PC-9 (cell line): ENCODE results near the gene JPT1.

Experiments used
- CTCF ChIP-seq: fragments of 200-600 bp; sonication (generic); conservative IDR thresholded peaks from 2 replicates; pipeline ENCODE4 v1.6.1; 2017; ENCODE audit warnings: mixed run types, antibody characterized with exemption, mild to moderate bottlenecking, moderate library complexity
- EZH2 ChIP-seq: fragments of 200-600 bp; sonication (generic); IDR thresholded peaks from 2 replicates; pipeline ENCODE4 v1.8.0; 2017; ENCODE audit warnings: antibody characterized with exemption, low read depth

GRCh38 chr17:75103601-75104554, 50.4 kb downstream of the JPT1 start:
- no peak for TF ChIP-seq CTCF
- no peak for TF ChIP-seq EZH2
